Measurements from ENCODE around the gene NKX3-2. TPM values are rescaled to one million over a fixed set of nuclear protein-coding genes. Genes with fewer than 3 reads are reported as not detected.
A peak's percentile ranks its signal among the peaks of the same experiment; 100 is the strongest.

NKX3-2 gene
- total and polyA plus RNA-seq, 2 of the 8 experiments (the other 6 are each of a cell fraction or from before 2014, with no cell fraction given): 0.13 TPM; not detected in 1

DNA sequence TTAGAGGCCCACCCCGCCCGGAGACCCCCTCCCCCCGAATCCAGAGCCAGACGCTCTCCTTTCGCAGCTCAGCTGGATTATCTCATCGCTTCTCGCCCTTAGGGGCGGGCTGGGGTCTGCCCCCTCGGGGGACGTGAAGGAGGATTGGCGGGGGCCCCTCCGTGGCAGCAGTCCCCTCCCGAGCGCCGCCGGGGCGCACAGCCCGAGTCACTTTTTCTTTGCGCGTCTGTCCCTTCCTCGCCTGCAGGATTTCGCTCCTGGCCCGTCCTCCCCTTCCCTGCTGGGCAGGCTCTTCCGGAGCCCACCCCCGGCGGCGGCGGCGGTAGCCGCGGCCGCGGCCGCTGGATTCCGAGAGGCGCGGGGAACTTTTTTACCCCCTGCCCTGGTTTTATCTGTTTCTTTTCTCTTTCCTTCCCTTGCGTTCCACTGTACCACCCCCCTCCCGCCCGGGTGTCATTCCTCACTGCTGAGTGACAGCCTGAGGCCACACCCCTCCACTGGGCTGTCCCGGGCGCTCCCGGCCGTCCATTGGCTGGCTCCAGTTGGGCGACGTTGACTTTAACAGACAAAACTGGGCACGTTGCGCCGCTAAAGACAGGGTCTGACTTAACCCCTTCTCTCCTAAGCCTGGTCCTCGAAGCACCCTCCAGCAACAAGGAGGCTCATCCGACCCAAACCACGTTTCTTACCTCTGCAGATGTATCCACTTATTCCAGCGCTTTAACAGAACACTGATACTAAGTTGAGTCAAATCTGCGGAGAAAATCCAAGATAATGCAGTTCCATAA, 492 bp upstream of the NKX3-2 start (continued):
- TF ChIP-seq, protein P1, sequence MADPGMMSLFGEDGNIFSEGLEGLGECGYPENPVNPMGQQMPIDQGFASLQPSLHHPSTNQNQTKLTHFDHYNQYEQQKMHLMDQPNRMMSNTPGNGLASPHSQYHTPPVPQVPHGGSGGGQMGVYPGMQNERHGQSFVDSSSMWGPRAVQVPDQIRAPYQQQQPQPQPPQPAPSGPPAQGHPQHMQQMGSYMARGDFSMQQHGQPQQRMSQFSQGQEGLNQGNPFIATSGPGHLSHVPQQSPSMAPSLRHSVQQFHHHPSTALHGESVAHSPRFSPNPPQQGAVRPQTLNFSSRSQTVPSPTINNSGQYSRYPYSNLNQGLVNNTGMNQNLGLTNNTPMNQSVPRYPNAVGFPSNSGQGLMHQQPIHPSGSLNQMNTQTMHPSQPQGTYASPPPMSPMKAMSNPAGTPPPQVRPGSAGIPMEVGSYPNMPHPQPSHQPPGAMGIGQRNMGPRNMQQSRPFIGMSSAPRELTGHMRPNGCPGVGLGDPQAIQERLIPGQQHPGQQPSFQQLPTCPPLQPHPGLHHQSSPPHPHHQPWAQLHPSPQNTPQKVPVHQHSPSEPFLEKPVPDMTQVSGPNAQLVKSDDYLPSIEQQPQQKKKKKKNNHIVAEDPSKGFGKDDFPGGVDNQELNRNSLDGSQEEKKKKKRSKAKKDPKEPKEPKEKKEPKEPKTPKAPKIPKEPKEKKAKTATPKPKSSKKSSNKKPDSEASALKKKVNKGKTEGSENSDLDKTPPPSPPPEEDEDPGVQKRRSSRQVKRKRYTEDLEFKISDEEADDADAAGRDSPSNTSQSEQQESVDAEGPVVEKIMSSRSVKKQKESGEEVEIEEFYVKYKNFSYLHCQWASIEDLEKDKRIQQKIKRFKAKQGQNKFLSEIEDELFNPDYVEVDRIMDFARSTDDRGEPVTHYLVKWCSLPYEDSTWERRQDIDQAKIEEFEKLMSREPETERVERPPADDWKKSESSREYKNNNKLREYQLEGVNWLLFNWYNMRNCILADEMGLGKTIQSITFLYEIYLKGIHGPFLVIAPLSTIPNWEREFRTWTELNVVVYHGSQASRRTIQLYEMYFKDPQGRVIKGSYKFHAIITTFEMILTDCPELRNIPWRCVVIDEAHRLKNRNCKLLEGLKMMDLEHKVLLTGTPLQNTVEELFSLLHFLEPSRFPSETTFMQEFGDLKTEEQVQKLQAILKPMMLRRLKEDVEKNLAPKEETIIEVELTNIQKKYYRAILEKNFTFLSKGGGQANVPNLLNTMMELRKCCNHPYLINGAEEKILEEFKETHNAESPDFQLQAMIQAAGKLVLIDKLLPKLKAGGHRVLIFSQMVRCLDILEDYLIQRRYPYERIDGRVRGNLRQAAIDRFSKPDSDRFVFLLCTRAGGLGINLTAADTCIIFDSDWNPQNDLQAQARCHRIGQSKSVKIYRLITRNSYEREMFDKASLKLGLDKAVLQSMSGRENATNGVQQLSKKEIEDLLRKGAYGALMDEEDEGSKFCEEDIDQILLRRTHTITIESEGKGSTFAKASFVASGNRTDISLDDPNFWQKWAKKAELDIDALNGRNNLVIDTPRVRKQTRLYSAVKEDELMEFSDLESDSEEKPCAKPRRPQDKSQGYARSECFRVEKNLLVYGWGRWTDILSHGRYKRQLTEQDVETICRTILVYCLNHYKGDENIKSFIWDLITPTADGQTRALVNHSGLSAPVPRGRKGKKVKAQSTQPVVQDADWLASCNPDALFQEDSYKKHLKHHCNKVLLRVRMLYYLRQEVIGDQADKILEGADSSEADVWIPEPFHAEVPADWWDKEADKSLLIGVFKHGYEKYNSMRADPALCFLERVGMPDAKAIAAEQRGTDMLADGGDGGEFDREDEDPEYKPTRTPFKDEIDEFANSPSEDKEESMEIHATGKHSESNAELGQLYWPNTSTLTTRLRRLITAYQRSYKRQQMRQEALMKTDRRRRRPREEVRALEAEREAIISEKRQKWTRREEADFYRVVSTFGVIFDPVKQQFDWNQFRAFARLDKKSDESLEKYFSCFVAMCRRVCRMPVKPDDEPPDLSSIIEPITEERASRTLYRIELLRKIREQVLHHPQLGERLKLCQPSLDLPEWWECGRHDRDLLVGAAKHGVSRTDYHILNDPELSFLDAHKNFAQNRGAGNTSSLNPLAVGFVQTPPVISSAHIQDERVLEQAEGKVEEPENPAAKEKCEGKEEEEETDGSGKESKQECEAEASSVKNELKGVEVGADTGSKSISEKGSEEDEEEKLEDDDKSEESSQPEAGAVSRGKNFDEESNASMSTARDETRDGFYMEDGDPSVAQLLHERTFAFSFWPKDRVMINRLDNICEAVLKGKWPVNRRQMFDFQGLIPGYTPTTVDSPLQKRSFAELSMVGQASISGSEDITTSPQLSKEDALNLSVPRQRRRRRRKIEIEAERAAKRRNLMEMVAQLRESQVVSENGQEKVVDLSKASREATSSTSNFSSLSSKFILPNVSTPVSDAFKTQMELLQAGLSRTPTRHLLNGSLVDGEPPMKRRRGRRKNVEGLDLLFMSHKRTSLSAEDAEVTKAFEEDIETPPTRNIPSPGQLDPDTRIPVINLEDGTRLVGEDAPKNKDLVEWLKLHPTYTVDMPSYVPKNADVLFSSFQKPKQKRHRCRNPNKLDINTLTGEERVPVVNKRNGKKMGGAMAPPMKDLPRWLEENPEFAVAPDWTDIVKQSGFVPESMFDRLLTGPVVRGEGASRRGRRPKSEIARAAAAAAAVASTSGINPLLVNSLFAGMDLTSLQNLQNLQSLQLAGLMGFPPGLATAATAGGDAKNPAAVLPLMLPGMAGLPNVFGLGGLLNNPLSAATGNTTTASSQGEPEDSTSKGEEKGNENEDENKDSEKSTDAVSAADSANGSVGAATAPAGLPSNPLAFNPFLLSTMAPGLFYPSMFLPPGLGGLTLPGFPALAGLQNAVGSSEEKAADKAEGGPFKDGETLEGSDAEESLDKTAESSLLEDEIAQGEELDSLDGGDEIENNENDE (IDR thresholded peaks at IDR 0.05; ENCODE audit: insufficient replicate concordance, low read length): no peak
- peak in 1 of 2 experiments; percentile 23; a peak in 1 of 3 replicates for TF ChIP-seq EP300 (IDR thresholded peaks at IDR 0.05; ENCODE audit: borderline replicate concordance in 1 of 2, low read depth in 2 of 2, low read length in 2 of 2)
- TF ChIP-seq TAF1 (IDR thresholded peaks at IDR 0.05; ENCODE audit: low read depth, low read length): no peak
- peak; percentile 94 for TF ChIP-seq E2F6 (IDR thresholded peaks at IDR 0.05)
- peak; percentile 25 to 45; a peak in 1 of 4 replicates for TF ChIP-seq SIN3A (conservative IDR thresholded peaks at IDR 0.05 in 1 of 2, IDR thresholded peaks at IDR 0.05 in 1 of 2; ENCODE audit: low read depth in 1 of 2, low read length in 2 of 2)
- TF ChIP-seq PHF8 (conservative IDR thresholded peaks at IDR 0.05; ENCODE audit: low read depth, low read length): no peak; the same call in 1 of the 2 replicates
- TF ChIP-seq ZNF274 (IDR thresholded peaks at IDR 0.05; ENCODE audit: borderline replicate concordance, extremely low read depth, low read length): no peak
- no peak for TF ChIP-seq SIX5 (IDR thresholded peaks at IDR 0.05; ENCODE audit: low read depth, low read length)

All from H1 (cell line).